Erythroblast (primary cell): ENCODE data around the gene GLP2R.
"Not testable (repeated sequence)": the region's sequence is repeated elsewhere in the genome, so short reads cannot be mapped to it uniquely, and the experiment has no call there.

Experiments used
- GATA1 ChIP-seq: IDR thresholded peaks from 2 replicates; pipeline ENCODE4 v1.6.1; 2011; ENCODE audit warnings: low read depth, mild to moderate bottlenecking, control low read depth, low read length, moderate library complexity
- POLR2A ChIP-seq: IDR thresholded peaks from 2 replicates; pipeline ENCODE4 v1.6.1; 2011; ENCODE audit warnings: mild to moderate bottlenecking, low read length

- not testable (repeated sequence) for TF ChIP-seq POLR2A, GATA1
Observed at GRCh38 chr17:9921216-9921615, 95.5 kb downstream of the GLP2R start.
